ENCODE results near the gene ERC2. TPM values are rescaled to one million over a fixed set of nuclear protein-coding genes. Genes with fewer than 3 reads are reported as not detected.

The ERC2 gene
- total RNA-seq, 4 donors from 2014 or later = 0.81 to 2.9 (median 1.6) TPM

- H3K9me3 ChIP-seq = no peaks in the 10 kb centered on the region
- ATAC-seq = no peak
- H3K4me3 ChIP-seq = no peak overlapping the region
- TF ChIP-seq POLR2AphosphoS5 (IDR thresholded peaks at IDR 0.05) = no peak
- no peak for TF ChIP-seq POLR2A (IDR thresholded peaks at IDR 0.05)
- no peak for TF ChIP-seq EP300 (IDR thresholded peaks at IDR 0.05)
- TF ChIP-seq, protein P1, sequence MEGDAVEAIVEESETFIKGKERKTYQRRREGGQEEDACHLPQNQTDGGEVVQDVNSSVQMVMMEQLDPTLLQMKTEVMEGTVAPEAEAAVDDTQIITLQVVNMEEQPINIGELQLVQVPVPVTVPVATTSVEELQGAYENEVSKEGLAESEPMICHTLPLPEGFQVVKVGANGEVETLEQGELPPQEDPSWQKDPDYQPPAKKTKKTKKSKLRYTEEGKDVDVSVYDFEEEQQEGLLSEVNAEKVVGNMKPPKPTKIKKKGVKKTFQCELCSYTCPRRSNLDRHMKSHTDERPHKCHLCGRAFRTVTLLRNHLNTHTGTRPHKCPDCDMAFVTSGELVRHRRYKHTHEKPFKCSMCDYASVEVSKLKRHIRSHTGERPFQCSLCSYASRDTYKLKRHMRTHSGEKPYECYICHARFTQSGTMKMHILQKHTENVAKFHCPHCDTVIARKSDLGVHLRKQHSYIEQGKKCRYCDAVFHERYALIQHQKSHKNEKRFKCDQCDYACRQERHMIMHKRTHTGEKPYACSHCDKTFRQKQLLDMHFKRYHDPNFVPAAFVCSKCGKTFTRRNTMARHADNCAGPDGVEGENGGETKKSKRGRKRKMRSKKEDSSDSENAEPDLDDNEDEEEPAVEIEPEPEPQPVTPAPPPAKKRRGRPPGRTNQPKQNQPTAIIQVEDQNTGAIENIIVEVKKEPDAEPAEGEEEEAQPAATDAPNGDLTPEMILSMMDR (IDR thresholded peaks at IDR 0.05) = no peak
- WGBS, 2 donors (ENCODE audit: low coverage in 1 of 2) = 86 to 100% methylated on average over 1 to 3 of the region's 3 CpGs
- peaks cover 0 to 9% (median 0%) of the 10 kb centered on the region in 3 donors for H3K4me1 ChIP-seq
- no peaks in the 10 kb centered on the region for H3K27me3 ChIP-seq
- no peak overlapping the region for H3K27ac ChIP-seq
- no peaks in the 10 kb centered on the region for H3K36me3 ChIP-seq
Measured at GRCh38 chr3:55584030-55584429, 884.2 kb downstream of the ERC2 start.

DNA sequence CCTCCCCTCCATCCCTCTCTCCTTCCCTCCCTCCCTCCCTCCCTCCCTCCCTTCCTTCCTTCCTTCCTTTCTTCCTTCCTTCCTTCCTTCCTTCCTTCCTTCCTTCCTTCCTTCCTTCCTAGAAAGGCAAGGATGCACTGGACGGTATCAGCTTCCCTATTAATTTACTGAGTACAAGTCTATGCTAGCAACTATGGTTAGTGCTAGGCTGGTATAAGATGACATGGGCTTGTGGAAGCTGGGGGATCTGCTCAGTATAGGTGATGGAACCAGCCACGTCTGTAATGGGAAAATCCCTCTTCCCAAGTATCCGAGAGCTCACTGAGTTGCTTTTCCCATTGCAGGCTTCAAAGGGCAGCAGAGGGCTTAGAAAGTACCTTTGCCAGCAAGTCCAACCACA is 884.8 kb downstream of the ERC2 start:
- 63% methylated on average over 2 of the region's 3 CpGs; no CpG with 5 or more reads in 1 of the 2 donors for WGBS, 2 donors (ENCODE audit: low coverage in 1 of 2)
- H3K36me3 ChIP-seq = no peaks in the 10 kb centered on the region
- TF ChIP-seq, protein P1 (IDR thresholded peaks at IDR 0.05) = no peak
- TF ChIP-seq POLR2A (IDR thresholded peaks at IDR 0.05) (no peak), EP300 (IDR thresholded peaks at IDR 0.05) (no peak), POLR2AphosphoS5 (IDR thresholded peaks at IDR 0.05) (no peak)

GRCh38 chr3:55579496-55579895 is 888.8 kb downstream of the ERC2 start:
- ATAC-seq = no peak
- H3K36me3 ChIP-seq = no peaks in the 10 kb centered on the region
- H3K27ac ChIP-seq = no peak overlapping the region
- no peaks in the 10 kb centered on the region for H3K27me3 ChIP-seq
- 4 to 16% methylated on average over 4 to 8 of the region's 8 CpGs for WGBS, 2 donors (ENCODE audit: low coverage in 1 of 2)
- peaks cover 0 to 12% (median 0%) of the 10 kb centered on the region in 3 donors for H3K4me1 ChIP-seq
- no peak overlapping the region for H3K4me3 ChIP-seq
- no peaks in the 10 kb centered on the region for H3K9me3 ChIP-seq
- no peak for TF ChIP-seq POLR2AphosphoS5 (IDR thresholded peaks at IDR 0.05)
- TF ChIP-seq POLR2A (IDR thresholded peaks at IDR 0.05) = no peak
- TF ChIP-seq, protein P1 (IDR thresholded peaks at IDR 0.05) = no peak
- TF ChIP-seq EP300 (IDR thresholded peaks at IDR 0.05) = no peak

More for the DNA sequence above, 884.8 kb downstream of the ERC2 start:
- Histone ChIP-seq H3K27me3 (no peaks in the 10 kb centered on the region), H3K27ac (no peak overlapping the region), H3K9me3 (no peaks in the 10 kb centered on the region), H3K4me1 (peaks cover 0 to 12% (median 0%) of the 10 kb centered on the region in 3 donors), H3K4me3 (no peak overlapping the region)
- no peak for ATAC-seq

DNA sequence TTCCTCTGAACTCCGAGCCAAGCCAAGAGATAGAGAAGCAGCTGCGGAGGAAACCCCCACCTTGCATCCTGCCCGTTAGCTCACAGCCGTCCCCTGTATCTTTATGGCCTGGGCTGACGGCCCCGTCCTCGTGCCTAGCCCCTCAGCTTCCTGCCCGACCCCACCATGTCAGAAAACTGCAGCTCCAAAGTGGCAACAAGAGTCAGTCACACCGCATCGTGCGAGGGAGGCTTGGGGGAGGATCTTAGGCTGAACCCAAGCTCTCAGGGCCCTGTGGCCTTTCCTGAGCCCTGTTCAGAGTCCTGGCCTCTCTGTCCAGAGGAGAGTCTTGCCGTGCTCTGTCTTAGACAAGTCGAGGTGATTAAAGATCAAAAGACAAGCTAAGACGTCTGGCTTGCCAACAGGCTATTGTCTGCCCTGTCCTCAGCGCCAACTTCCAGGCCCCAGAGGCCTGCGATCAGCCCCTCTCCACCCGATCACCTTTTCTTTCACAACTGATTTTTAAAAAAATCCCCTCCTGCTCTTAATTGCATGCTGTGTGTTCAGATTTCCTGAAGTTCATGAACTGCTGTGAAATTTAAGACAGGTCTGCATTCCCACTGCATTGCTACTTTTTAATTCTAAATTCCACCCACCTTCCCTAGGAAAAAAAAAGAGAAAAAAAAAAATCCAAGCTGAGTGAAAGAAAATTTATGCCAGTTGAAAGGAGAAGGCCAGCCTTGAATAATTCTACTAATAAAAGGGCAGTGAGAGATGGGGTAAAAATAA is 891.5 kb downstream of the ERC2 start:
- ATAC-seq = no peak

More for the DNA sequence above, 891.5 kb downstream of the ERC2 start:
- no peak for TF ChIP-seq POLR2AphosphoS5 (IDR thresholded peaks at IDR 0.05)
- TF ChIP-seq, protein P1 (IDR thresholded peaks at IDR 0.05) = no peak
- TF ChIP-seq POLR2A (IDR thresholded peaks at IDR 0.05) = no peak
- no peak for TF ChIP-seq EP300 (IDR thresholded peaks at IDR 0.05)
- peaks cover 0 to 23% (median 4%) of the 10 kb centered on the region in 3 donors for H3K4me1 ChIP-seq
- no peaks in the 10 kb centered on the region for H3K36me3 ChIP-seq
- 55 to 71% methylated on average over 4 to 8 of the region's 17 CpGs for WGBS, 2 donors (ENCODE audit: low coverage in 1 of 2)
- H3K9me3 ChIP-seq = no peaks in the 10 kb centered on the region
- no peaks in the 10 kb centered on the region for H3K27me3 ChIP-seq
- H3K27ac ChIP-seq = peak overlapping the region in 3 of 4 donors; percentile 12 to 40 (median 15)
- H3K4me3 ChIP-seq = no peak overlapping the region
